Caco-2 (cell line): Measurements from ENCODE around the gene XKR7. TPM values are rescaled to one million over a fixed set of nuclear protein-coding genes. Genes with fewer than 3 reads are reported as not detected.

ENCODE experiments used
- BruUV-seq: library from RNA; stranded (reverse); fragments of 400-500 nt; replicated peaks from 2 replicates; lab custom pipeline; 2021; lab: Mats Ljungman, UMichigan
- CTCF ChIA-PET: fragments of 300-600 bp; sonication (Branson Sonifier 250); formaldehyde crosslinking; loops from one replicate; lab custom pipeline; 2022; ENCODE audit warnings: antibody characterized with exemption; lab: Charles Lee
- POLR2A ChIA-PET: fragments of 300-600 bp; sonication (Branson Sonifier 250); formaldehyde crosslinking; loops from one replicate; lab custom pipeline; 2022; ENCODE audit warnings: antibody characterized with exemption; lab: Charles Lee
- DNase-seq, 2 experiments: peaks; one replicate each; pipeline versions ENCODE4 v3.0.0 to v3.0.0-alpha.2; 2020 to 2022
- H3K27me3 ChIP-seq: replicated peaks from 2 replicates; pipeline ENCODE4 v1.6.0; 2011; ENCODE audit warnings: low read length; ENCODE audit not compliant: control insufficient read depth, insufficient read depth
- H3K36me3 ChIP-seq: 2 replicates; pipeline ENCODE4 v1.5.1; 2011; ENCODE audit warnings: low read length; ENCODE audit not compliant: control insufficient read depth, insufficient read depth
- H3K4me1 ChIP-seq: fragments of 250-450 bp; sonication (Bioruptor Pico); 2 replicates; pipeline ENCODE4 v1.5.1; 2020; ENCODE audit warnings: mild to moderate bottlenecking
- H3K4me3 ChIP-seq: 2 replicates; pipeline ENCODE4 v1.5.1; 2011; ENCODE audit warnings: low read depth, mild to moderate bottlenecking, control low read depth, low read length
- H3K9me3 ChIP-seq: fragments of 250-450 bp; sonication (Bioruptor Pico); 2 replicates; pipeline ENCODE4 v1.5.1; 2020; ENCODE audit warnings: mild to moderate bottlenecking, moderate library complexity
- H3K27ac Mint-ChIP-seq: one replicate; pipeline ENCODE4 v1.8.0; 2022; ENCODE audit warnings: mixed read lengths; ENCODE audit not compliant: unreplicated experiment
- H3K27me3 Mint-ChIP-seq: one replicate; pipeline ENCODE4 v1.8.0; 2022; ENCODE audit warnings: mixed read lengths; ENCODE audit not compliant: insufficient read depth, unreplicated experiment
- H3K36me3 Mint-ChIP-seq: one replicate; pipeline ENCODE4 v1.8.0; 2022; ENCODE audit warnings: mild to moderate bottlenecking, mixed read lengths; ENCODE audit not compliant: insufficient read depth, unreplicated experiment
- H3K4me1 Mint-ChIP-seq: one replicate; pipeline ENCODE4 v1.8.0; 2022; ENCODE audit warnings: low read depth, mixed read lengths; ENCODE audit not compliant: unreplicated experiment
- H3K4me3 Mint-ChIP-seq: one replicate; pipeline ENCODE4 v1.8.0; 2022; ENCODE audit warnings: mild to moderate bottlenecking, moderate library complexity, mixed read lengths; ENCODE audit not compliant: unreplicated experiment
- H3K9me3 Mint-ChIP-seq: one replicate; pipeline ENCODE4 v1.8.0; 2022; ENCODE audit warnings: mixed read lengths; ENCODE audit not compliant: unreplicated experiment
- intact Hi-C: fragments of 100-400 bp; cut with micrococcal nuclease; formaldehyde crosslinking; loops from one replicate; pipeline ENCODE4 v1.10.0; 2022; ENCODE audit not compliant: unreplicated experiment
- total RNA-seq: library from RNA; stranded (reverse); gene quantifications from 2 replicates; pipeline ENCODE4 v1.2.3, GENCODE V29; 2022
- TF ChIP-seq, protein P1 (sequence below), 2 experiments: fragments of 200-600 bp in 1 of 2; IDR thresholded peaks; 1 replicate in 1 of 2; 2 replicates in 1 of 2; pipeline versions ENCODE4 v1.5.1 to v1.8.0; 2011 to 2022; ENCODE audit warnings: antibody characterized with exemption in 1 of 2, control low read depth in 1 of 2, inconsistent platforms in 1 of 2, low read depth in 1 of 2, low read length in 1 of 2, mild to moderate bottlenecking in 1 of 2, moderate library complexity in 1 of 2; ENCODE audit not compliant: insufficient read depth in 1 of 2, severe bottlenecking in 1 of 2, unreplicated experiment in 1 of 2

Gene XKR7
- total RNA-seq, 1 experiment from 2014 or later, result not detected

DNA sequence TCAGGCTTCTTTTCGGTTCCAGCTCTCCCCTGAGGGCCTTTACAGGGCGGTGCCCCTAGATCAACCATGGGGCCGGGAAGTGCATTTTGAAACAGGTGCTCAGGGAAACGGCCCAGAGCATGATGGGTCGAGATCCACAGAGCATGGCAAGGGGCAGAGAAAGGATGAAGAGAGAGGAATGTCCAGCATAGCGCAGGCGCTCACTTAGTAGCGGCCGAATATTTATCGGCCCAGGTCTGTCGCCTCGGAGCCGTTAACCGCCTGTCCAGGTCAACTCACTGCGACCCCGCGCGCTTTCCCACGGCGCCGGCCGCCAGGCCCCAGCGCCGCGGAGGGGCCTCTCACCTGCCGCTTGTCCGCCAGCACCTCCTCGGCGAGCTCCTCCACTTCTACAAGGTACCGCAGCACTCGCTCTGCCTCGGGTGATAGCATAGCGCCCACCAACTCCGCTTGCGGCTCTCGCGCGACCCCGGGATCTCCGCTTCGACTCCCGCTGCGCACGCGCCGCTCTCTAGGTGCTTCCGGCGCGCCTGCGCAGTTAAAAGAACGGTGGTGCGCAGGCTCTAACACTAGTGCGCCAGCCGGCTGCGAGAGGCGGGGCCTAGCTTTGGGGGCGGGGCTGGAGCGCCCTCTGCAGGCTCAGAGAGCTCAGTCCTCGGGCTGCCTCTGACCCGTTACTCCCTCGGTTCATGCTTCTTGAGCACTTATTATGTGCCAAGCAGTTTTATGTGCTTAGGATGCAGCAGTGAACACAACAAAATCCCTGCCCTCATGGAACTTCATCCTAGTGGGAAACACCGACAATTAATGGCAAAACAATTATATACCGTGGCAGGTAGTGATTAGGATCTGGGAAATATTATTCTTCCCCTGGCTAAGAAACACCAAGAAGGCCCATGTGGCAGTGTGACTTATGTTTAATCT is 16.2 kb upstream of the XKR7 start, which contains the start of gene PDRG1:
Gene PDRG1, minus strand, starts transcription at position 517 of the 924 bp plus-strand sequence. Its CDS starts 85 bp downstream, at position 432.
- intact Hi-C loops, result loop anchor here (1.0 to 5.0 kb wide), 7 partner anchors 66 to 141 kb away; no protein-coding TSS in a partner anchor

GRCh38 chr20:31953556-31954148 is 14.3 kb upstream of the XKR7 start:
- 0 out of 2 replicates have a peak, but pooled peaks cover 1% of the 10 kb centered on the region for H3K36me3 ChIP-seq
- Mint-ChIP-seq H3K4me1 (peaks cover 11% of the 10 kb centered on the region), H3K27me3 (peaks cover 6% of the 10 kb centered on the region), H3K36me3 (peaks cover 33% of the 10 kb centered on the region), H3K27ac (no peak overlapping the region), H3K4me3 (no peak overlapping the region), H3K9me3 (no peaks in the 10 kb centered on the region)
- BruUV-seq, result no TSS peak
- CTCF ChIA-PET, result interaction anchor here (2.7 to 4.5 kb wide), 3 partner anchors 64 to 103 kb away, joined by 39 to 110 read pairs (median 41); no protein-coding TSS in a partner anchor
- TF ChIP-seq, protein P1, sequence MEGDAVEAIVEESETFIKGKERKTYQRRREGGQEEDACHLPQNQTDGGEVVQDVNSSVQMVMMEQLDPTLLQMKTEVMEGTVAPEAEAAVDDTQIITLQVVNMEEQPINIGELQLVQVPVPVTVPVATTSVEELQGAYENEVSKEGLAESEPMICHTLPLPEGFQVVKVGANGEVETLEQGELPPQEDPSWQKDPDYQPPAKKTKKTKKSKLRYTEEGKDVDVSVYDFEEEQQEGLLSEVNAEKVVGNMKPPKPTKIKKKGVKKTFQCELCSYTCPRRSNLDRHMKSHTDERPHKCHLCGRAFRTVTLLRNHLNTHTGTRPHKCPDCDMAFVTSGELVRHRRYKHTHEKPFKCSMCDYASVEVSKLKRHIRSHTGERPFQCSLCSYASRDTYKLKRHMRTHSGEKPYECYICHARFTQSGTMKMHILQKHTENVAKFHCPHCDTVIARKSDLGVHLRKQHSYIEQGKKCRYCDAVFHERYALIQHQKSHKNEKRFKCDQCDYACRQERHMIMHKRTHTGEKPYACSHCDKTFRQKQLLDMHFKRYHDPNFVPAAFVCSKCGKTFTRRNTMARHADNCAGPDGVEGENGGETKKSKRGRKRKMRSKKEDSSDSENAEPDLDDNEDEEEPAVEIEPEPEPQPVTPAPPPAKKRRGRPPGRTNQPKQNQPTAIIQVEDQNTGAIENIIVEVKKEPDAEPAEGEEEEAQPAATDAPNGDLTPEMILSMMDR (IDR thresholded peaks at IDR 0.05; ENCODE audit: insufficient read depth in 1 of 2, low read depth in 1 of 2, low read length in 1 of 2, severe bottlenecking in 1 of 2, unreplicated experiment in 1 of 2), result no peak
- POLR2A ChIA-PET, result no interaction called here
- H3K27me3 ChIP-seq, result no peaks in the 10 kb centered on the region
- no peaks in the 10 kb centered on the region for H3K9me3 ChIP-seq
- H3K4me1 ChIP-seq, result peaks cover 6% of the 10 kb centered on the region; the same call in 1 of the 2 replicates
- intact Hi-C loops, result loop anchor here (2.0 to 5.0 kb wide), 3 partner anchors 64 to 139 kb away; no protein-coding TSS in a partner anchor
- DNase-seq, result no peak
- no peak overlapping the region for H3K4me3 ChIP-seq

More for the DNA sequence above, 16.2 kb upstream of the XKR7 start, which contains the start of gene PDRG1:
- Mint-ChIP-seq H3K27ac (peak within 1 kb of the TSS; percentile 96), H3K27me3 (peaks cover 5% of the 10 kb centered on the region), H3K4me1 (peaks cover 11% of the 10 kb centered on the region), H3K9me3 (no peaks in the 10 kb centered on the region), H3K36me3 (peaks cover 51% of the 10 kb centered on the region), H3K4me3 (peak within 1 kb of the TSS; percentile 95)
- H3K36me3 ChIP-seq, result peaks cover 10% of the 10 kb centered on the region
- H3K9me3 ChIP-seq, result no peaks in the 10 kb centered on the region
- BruUV-seq, result no TSS peak
- peaks cover 6% of the 10 kb centered on the region; the same call in 1 of the 2 replicates for H3K4me1 ChIP-seq
- H3K27me3 ChIP-seq, result no peaks in the 10 kb centered on the region
- H3K4me3 ChIP-seq, result peak within 1 kb of the TSS; percentile 61
- POLR2A ChIA-PET, result interaction anchor here (0.6 to 0.9 kb wide), 5 partner anchors 60 to 156 kb away, joined by 3 read pairs; no protein-coding TSS in a partner anchor
- CTCF ChIA-PET, result interaction anchor here (0.5 to 4.5 kb wide), 47 partner anchors 8 to 559 kb away, joined by 3 to 110 read pairs (median 5); partner anchors contain the start of genes DUSP15, TM9SF4, TTLL9 and XKR7
- TF ChIP-seq, protein P1 (IDR thresholded peaks at IDR 0.05; ENCODE audit: insufficient read depth in 1 of 2, low read depth in 1 of 2, low read length in 1 of 2, severe bottlenecking in 1 of 2, unreplicated experiment in 1 of 2), result peak; percentile 98 to 100
- DNase-seq, result peak; percentile 98 to 100
